ENCODE measurements around the gene PCDHGA2. TPM values are rescaled to one million over a fixed set of nuclear protein-coding genes. Genes with fewer than 3 reads are reported as not detected.

Gene PCDHGA2
- total RNA-seq, 1 experiment from 2014 or later: 0.96 TPM

GRCh38 chr5:141359790-141360426 is 21.3 kb downstream of the PCDHGA2 start, which contains the start of gene PCDHGB2 (continued):
- peak; percentile 65 for TF ChIP-seq CTCF (IDR thresholded peaks at IDR 0.05)
- TF ChIP-seq TEAD1 (CRISPR knock-in tag; IDR thresholded peaks at IDR 0.05): no peak
- TF ChIP-seq SMAD3 (CRISPR knock-in tag; IDR thresholded peaks at IDR 0.05; ENCODE audit: borderline replicate concordance): no peak
- TF ChIP-seq ZSCAN18 (CRISPR knock-in tag; IDR thresholded peaks at IDR 0.05): no peak
- no peak for TF ChIP-seq TCF7 (CRISPR knock-in tag; IDR thresholded peaks at IDR 0.05; ENCODE audit: low read depth)
- no peak for TF ChIP-seq FOXP4 (CRISPR knock-in tag; IDR thresholded peaks at IDR 0.05)
- no peak for TF ChIP-seq NFYB (CRISPR knock-in tag; conservative IDR thresholded peaks at IDR 0.05; ENCODE audit: low read depth)
- no peak for TF ChIP-seq HMGA2 (CRISPR knock-in tag; IDR thresholded peaks at IDR 0.05)
- TF ChIP-seq ZNF423 (CRISPR knock-in tag; IDR thresholded peaks at IDR 0.05): no peak

DNA sequence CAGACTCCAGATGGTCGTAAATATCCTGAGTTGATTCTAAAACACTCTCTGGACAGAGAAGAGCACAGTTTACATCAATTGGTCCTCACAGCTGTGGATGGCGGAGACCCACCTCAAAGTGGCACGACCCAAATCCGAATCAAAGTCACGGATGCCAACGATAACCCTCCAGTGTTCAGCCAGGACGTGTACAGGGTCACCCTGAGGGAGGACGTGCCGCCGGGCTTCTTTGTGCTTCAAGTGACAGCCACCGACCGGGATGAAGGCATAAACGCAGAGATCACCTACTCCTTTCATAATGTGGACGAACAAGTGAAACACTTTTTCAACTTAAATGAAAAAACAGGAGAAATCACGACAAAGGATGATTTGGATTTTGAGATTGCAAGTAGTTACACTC is 22.1 kb downstream of the PCDHGA2 start:
- DNase-seq (ENCODE audit: low spot score): no peak
- H3K27me3 Mint-ChIP-seq (ENCODE audit: low read depth): peaks cover 18% of the 10 kb centered on the region
- ChIA-PET CTCF (interaction anchor here (0.7 to 1.6 kb wide), 24 partner anchors 9 to 207 kb away, joined by 3 to 16 read pairs (median 5); partner anchors contain the start of genes PCDHB14, PCDHB15, PCDHB16 and PCDHGA1), POLR2A (no interaction called here)
- no peak for ATAC-seq
- H3K36me3 Mint-ChIP-seq: peaks cover 68% of the 10 kb centered on the region
- no peak overlapping the region for H3K27ac Mint-ChIP-seq
- H3K4me1 Mint-ChIP-seq: peaks cover 27% of the 10 kb centered on the region
- peaks cover 64% of the 10 kb centered on the region for H3K9me3 Mint-ChIP-seq
- no peak overlapping the region for H3K4me3 Mint-ChIP-seq
- TF ChIP-seq ERG (CRISPR knock-in tag; IDR thresholded peaks at IDR 0.05): no peak
- TF ChIP-seq ZSCAN18 (CRISPR knock-in tag; IDR thresholded peaks at IDR 0.05): no peak
- TF ChIP-seq CREM (CRISPR knock-in tag; IDR thresholded peaks at IDR 0.05): no peak
- TF ChIP-seq GABPB1 (CRISPR knock-in tag; IDR thresholded peaks at IDR 0.05): no peak
- TF ChIP-seq, protein P1, sequence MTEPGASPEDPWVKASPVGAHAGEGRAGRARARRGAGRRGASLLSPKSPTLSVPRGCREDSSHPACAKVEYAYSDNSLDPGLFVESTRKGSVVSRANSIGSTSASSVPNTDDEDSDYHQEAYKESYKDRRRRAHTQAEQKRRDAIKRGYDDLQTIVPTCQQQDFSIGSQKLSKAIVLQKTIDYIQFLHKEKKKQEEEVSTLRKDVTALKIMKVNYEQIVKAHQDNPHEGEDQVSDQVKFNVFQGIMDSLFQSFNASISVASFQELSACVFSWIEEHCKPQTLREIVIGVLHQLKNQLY (CRISPR knock-in tag; IDR thresholded peaks at IDR 0.05): no peak

DNA sequence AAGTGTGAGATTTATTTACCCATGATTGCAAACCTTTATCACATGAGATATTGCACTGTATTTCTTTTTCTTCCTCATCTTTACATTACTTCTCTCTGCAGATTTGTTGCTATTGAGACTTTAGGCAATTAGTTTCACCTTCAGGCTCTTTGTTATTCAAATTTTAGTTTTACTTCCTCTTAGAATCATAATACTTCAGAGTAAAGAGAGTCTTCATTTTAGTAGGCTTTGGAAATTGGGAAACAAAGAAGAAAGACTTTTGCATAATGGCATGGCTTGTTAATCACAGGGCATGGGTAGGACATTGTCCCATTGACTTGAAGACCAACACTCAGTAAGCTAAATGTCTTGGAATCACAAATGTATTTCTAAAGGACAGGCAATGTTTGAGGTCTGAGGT is 24.2 kb downstream of the PCDHGA2 start:
- no peak for DNase-seq (ENCODE audit: low spot score)
- CTCF ChIA-PET: interaction anchor here (0.8 to 1.3 kb wide), 5 partner anchors 25 to 201 kb away, joined by 3 to 5 read pairs (median 3); partner anchors contain the start of genes PCDHB14, PCDHB15 and PCDHGB4
- Mint-ChIP-seq H3K4me3 (peak overlapping the region; percentile 2; the same call in 1 of the 2 replicates), H3K27ac (no peak overlapping the region), H3K36me3 (peaks cover 65% of the 10 kb centered on the region), H3K27me3 (ENCODE audit: low read depth) (peaks cover 21% of the 10 kb centered on the region), H3K9me3 (peaks cover 60% of the 10 kb centered on the region), H3K4me1 (peaks cover 27% of the 10 kb centered on the region)
- POLR2A ChIA-PET: no interaction called here
- no peak for TF ChIP-seq ATF1 (CRISPR knock-in tag; IDR thresholded peaks at IDR 0.05)
- TF ChIP-seq, protein P2, sequence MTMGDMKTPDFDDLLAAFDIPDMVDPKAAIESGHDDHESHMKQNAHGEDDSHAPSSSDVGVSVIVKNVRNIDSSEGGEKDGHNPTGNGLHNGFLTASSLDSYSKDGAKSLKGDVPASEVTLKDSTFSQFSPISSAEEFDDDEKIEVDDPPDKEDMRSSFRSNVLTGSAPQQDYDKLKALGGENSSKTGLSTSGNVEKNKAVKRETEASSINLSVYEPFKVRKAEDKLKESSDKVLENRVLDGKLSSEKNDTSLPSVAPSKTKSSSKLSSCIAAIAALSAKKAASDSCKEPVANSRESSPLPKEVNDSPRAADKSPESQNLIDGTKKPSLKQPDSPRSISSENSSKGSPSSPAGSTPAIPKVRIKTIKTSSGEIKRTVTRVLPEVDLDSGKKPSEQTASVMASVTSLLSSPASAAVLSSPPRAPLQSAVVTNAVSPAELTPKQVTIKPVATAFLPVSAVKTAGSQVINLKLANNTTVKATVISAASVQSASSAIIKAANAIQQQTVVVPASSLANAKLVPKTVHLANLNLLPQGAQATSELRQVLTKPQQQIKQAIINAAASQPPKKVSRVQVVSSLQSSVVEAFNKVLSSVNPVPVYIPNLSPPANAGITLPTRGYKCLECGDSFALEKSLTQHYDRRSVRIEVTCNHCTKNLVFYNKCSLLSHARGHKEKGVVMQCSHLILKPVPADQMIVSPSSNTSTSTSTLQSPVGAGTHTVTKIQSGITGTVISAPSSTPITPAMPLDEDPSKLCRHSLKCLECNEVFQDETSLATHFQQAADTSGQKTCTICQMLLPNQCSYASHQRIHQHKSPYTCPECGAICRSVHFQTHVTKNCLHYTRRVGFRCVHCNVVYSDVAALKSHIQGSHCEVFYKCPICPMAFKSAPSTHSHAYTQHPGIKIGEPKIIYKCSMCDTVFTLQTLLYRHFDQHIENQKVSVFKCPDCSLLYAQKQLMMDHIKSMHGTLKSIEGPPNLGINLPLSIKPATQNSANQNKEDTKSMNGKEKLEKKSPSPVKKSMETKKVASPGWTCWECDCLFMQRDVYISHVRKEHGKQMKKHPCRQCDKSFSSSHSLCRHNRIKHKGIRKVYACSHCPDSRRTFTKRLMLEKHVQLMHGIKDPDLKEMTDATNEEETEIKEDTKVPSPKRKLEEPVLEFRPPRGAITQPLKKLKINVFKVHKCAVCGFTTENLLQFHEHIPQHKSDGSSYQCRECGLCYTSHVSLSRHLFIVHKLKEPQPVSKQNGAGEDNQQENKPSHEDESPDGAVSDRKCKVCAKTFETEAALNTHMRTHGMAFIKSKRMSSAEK (CRISPR knock-in tag; IDR thresholded peaks at IDR 0.05; ENCODE audit: borderline replicate concordance): no peak
- no peak for ATAC-seq

Measured in WTC11 (cell line).